NB4 (cell line): ENCODE results near the gene DNAJC7.
A peak's percentile ranks its signal among the peaks of the same experiment; 100 is the strongest.

Experiments
- DNase-seq: peaks from one replicate; pipeline ENCODE4 v3.0.0; 2010; ENCODE audit warnings: low read depth
- H3K4me3 ChIP-seq: one replicate; pipeline ENCODE4 v1.5.1; 2011; ENCODE audit warnings: mild to moderate bottlenecking, low read depth, low read length, moderate library complexity
- CTCF ChIP-seq: IDR thresholded peaks from one replicate; pipeline ENCODE4 v1.5.1; 2012; ENCODE audit warnings: low read depth, low read length
- MAX ChIP-seq: IDR thresholded peaks from 2 replicates; pipeline ENCODE4 v1.6.1; 2011; ENCODE audit warnings: low read depth, low read length
- MYC ChIP-seq: IDR thresholded peaks from 2 replicates; pipeline ENCODE4 v1.6.1; 2011; ENCODE audit warnings: low read depth, low read length
- POLR2A ChIP-seq: IDR thresholded peaks from 2 replicates; pipeline ENCODE4 v1.6.1; 2011; ENCODE audit warnings: mild to moderate bottlenecking; ENCODE audit not compliant: insufficient read length; ENCODE audit errors: extremely low read depth

Gene DNAJC7

GRCh38 chr17:41972571-41973407, 44.5 kb downstream of the DNAJC7 start:
- TF ChIP-seq CTCF: no peak
- TF ChIP-seq POLR2A: no peak
- no peak for TF ChIP-seq MAX
- no peak for DNase-seq
- no peak overlapping the region for H3K4me3 ChIP-seq

- no peak for DNase-seq
- TF ChIP-seq CTCF (no peak), MYC (no peak), POLR2A (no peak), MAX (no peak)
- H3K4me3 ChIP-seq: no peak overlapping the region
Observed at GRCh38 chr17:41971721-41972523, 45.3 kb downstream of the DNAJC7 start.

GRCh38 chr17:41970901-41971331, 46.3 kb downstream of the DNAJC7 start:
- no peak overlapping the region for H3K4me3 ChIP-seq
- no peak for DNase-seq
- no peak for TF ChIP-seq POLR2A
- TF ChIP-seq MYC: no peak
- no peak for TF ChIP-seq CTCF
- TF ChIP-seq MAX: no peak

- H3K4me3 ChIP-seq: no peak overlapping the region
- no peak for DNase-seq
- TF ChIP-seq CTCF (no peak), POLR2A (no peak), MYC (no peak), MAX (no peak)
Observed at GRCh38 chr17:41968676-41969075, 48.6 kb downstream of the DNAJC7 start.

GRCh38 chr17:41967921-41968578, 49.2 kb downstream of the DNAJC7 start:
- DNase-seq: no peak
- H3K4me3 ChIP-seq: peak overlapping the region; percentile 75
- TF ChIP-seq CTCF: no peak
- no peak for TF ChIP-seq MYC
